ENCODE results near the gene SLC45A1.

DNA sequence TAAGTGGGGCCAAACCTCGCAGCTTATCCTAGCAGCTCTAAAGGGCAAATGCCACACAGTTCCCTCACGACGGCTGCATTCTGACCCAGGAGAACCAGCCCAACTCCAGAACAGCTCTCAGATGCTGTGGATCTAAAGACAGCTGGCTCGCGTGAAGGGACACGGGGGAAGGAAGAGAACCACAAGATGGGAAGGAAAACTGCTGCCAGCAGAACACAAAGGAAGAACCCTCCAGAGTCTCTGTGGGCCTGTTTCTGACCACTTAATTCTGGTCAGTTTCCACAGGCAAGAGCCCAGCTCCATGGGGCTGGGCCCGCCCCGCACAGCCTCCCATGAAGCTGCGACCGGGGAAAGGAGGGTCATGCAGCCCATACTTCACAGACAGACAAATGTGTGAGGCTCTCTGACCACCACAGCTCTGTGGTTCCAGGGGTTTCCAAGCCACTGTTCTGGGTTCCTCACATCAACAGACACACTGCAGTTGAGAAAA is 61.1 kb downstream of the SLC45A1 start:
- TF ChIP-seq EZH2 (IDR thresholded peaks at IDR 0.05; ENCODE audit: borderline replicate concordance), result no peak
- TF ChIP-seq, protein P1, sequence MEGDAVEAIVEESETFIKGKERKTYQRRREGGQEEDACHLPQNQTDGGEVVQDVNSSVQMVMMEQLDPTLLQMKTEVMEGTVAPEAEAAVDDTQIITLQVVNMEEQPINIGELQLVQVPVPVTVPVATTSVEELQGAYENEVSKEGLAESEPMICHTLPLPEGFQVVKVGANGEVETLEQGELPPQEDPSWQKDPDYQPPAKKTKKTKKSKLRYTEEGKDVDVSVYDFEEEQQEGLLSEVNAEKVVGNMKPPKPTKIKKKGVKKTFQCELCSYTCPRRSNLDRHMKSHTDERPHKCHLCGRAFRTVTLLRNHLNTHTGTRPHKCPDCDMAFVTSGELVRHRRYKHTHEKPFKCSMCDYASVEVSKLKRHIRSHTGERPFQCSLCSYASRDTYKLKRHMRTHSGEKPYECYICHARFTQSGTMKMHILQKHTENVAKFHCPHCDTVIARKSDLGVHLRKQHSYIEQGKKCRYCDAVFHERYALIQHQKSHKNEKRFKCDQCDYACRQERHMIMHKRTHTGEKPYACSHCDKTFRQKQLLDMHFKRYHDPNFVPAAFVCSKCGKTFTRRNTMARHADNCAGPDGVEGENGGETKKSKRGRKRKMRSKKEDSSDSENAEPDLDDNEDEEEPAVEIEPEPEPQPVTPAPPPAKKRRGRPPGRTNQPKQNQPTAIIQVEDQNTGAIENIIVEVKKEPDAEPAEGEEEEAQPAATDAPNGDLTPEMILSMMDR (IDR thresholded peaks at IDR 0.05; ENCODE audit: poor library complexity), result no peak
